Keratinocyte (primary cell): ENCODE results near the gene C10orf53. TPM values are rescaled to one million over a fixed set of nuclear protein-coding genes. Genes with fewer than 3 reads are reported as not detected.
A peak's percentile ranks its signal among the peaks of the same experiment; 100 is the strongest.

ENCODE experiments used
- DNase-seq: peaks from one replicate; pipeline ENCODE4 v3.0.0-alpha.2; 2011; ENCODE audit warnings: low read depth, missing footprints, low spot score
- FAIRE-seq: peaks from 2 replicates; lab custom pipeline; 2011; peaks lifted over from hg19 to GRCh38; lab: Jason Lieb, UNC
- H2AFZ ChIP-seq: 2 replicates; pipeline ENCODE4 v1.6.0; 2012; ENCODE audit warnings: low read length, control low read depth, inconsistent platforms; ENCODE audit not compliant: control insufficient read depth
- H3K27ac ChIP-seq: 2 replicates; pipeline ENCODE4 v1.5.1; 2011; ENCODE audit warnings: low read length; ENCODE audit not compliant: control insufficient read depth, insufficient read depth
- H3K27me3 ChIP-seq: 3 replicates; pipeline ENCODE4 v1.6.0; 2011; ENCODE audit warnings: low read length; ENCODE audit not compliant: control insufficient read depth, insufficient read depth; ENCODE audit errors: extremely low read depth
- H3K36me3 ChIP-seq, 2 experiments: 2 replicates in 1 of 2; 3 replicates in 1 of 2; pipeline ENCODE4 v1.5.1; 2011; ENCODE audit warnings: low read length in 2 of 2, mild to moderate bottlenecking in 1 of 2; ENCODE audit not compliant: control insufficient read depth in 2 of 2, insufficient read depth in 2 of 2; ENCODE audit errors: extremely low read depth in 1 of 2
- H3K4me1 ChIP-seq: 3 replicates; pipeline ENCODE4 v1.5.1; 2011; ENCODE audit warnings: low read length; ENCODE audit not compliant: control insufficient read depth, insufficient read depth; ENCODE audit errors: extremely low read depth
- H3K4me2 ChIP-seq: 3 replicates; pipeline ENCODE4 v1.6.0; 2011; ENCODE audit warnings: low read depth, low read length; ENCODE audit not compliant: control insufficient read depth, insufficient read depth; ENCODE audit errors: extremely low read depth
- H3K4me3 ChIP-seq, 3 experiments: fragments of 200-600 bp in 1 of 3; sonication (generic) in 1 of 3; 2 replicates in 2 of 3; 3 replicates in 1 of 3; pipeline ENCODE4 v1.5.1; 2011 to 2016; ENCODE audit warnings: low read length in 3 of 3, mild to moderate bottlenecking in 3 of 3, control low read depth in 2 of 3, inconsistent platforms in 1 of 3, low read depth in 1 of 3, mixed read lengths in 1 of 3, mixed run types in 1 of 3, moderate library complexity in 1 of 3; ENCODE audit not compliant: control insufficient read depth in 2 of 3, insufficient read depth in 2 of 3; ENCODE audit errors: extremely low read depth in 1 of 3
- H3K79me2 ChIP-seq: 2 replicates; pipeline ENCODE4 v1.6.0; 2012; ENCODE audit warnings: low read length; ENCODE audit not compliant: control insufficient read depth, insufficient read depth
- H3K9ac ChIP-seq: 3 replicates; pipeline ENCODE4 v1.6.0; 2011; ENCODE audit warnings: low read length; ENCODE audit not compliant: control insufficient read depth, insufficient read depth; ENCODE audit errors: extremely low read depth
- H3K9me1 ChIP-seq: 3 replicates; pipeline ENCODE4 v1.6.0; 2011; ENCODE audit warnings: low read length; ENCODE audit not compliant: control insufficient read depth, insufficient read depth; ENCODE audit errors: extremely low read depth
- H3K9me3 ChIP-seq: 2 replicates; pipeline ENCODE4 v1.5.1; 2012; ENCODE audit warnings: low read depth, low read length; ENCODE audit not compliant: control insufficient read depth
- H4K20me1 ChIP-seq: 3 replicates; pipeline ENCODE4 v1.6.0; 2011; ENCODE audit warnings: low read length; ENCODE audit not compliant: control insufficient read depth, insufficient read depth; ENCODE audit errors: extremely low read depth
- EZH2 ChIP-seq: IDR thresholded peaks from one replicate; pipeline ENCODE4 v1.6.1; 2012; ENCODE audit warnings: inconsistent platforms, mild to moderate bottlenecking, low read length, moderate library complexity
- dilution Hi-C: fragments of 300-500 bp; cut with MboI; formaldehyde crosslinking; loops from one replicate; pipeline ENCODE4 v1.7.0; 2020; ENCODE audit warnings: low sequenced_read_pairs; ENCODE audit not compliant: extremely low pct_ligation_motif_present
- polyA plus RNA-seq, 5 experiments: library from polyadenylated mRNA; depleted of rRNA in 3 of 5; stranded (reverse) in 3 of 5; stranded (forward) in 1 of 5; unstranded in 1 of 5; fragments of >200 nt; gene quantifications; 1 replicate in 1 of 5; 2 replicates in 3 of 5; 3 replicates in 1 of 5; pipeline versions ENCODE4 v1.2.1 to v1.2.3, GENCODE V29; 2011 to 2012; ENCODE audit warnings: missing spikeins in 2 of 5, low read depth in 1 of 5, low replicate concordance in 1 of 5
- TF ChIP-seq, protein P1 (sequence below), 3 experiments: IDR thresholded peaks in 1 of 3; conservative IDR thresholded peaks in 1 of 3; optimal IDR thresholded peaks in 1 of 3; 2 replicates in 2 of 3; 3 replicates in 1 of 3; pipeline versions ENCODE3 to v1.5.1; 2011; ENCODE audit warnings: low read length in 3 of 3, mild to moderate bottlenecking in 3 of 3, moderate library complexity in 2 of 3, control low read depth in 1 of 3, inconsistent platforms in 1 of 3; ENCODE audit not compliant: insufficient read depth in 2 of 3; ENCODE audit errors: extremely low read depth in 1 of 3

The C10orf53 gene
- polyA plus RNA-seq, 1 donor (not counting 4 experiments of a cell fraction or from before 2014, with no cell fraction given): not detected

DNA sequence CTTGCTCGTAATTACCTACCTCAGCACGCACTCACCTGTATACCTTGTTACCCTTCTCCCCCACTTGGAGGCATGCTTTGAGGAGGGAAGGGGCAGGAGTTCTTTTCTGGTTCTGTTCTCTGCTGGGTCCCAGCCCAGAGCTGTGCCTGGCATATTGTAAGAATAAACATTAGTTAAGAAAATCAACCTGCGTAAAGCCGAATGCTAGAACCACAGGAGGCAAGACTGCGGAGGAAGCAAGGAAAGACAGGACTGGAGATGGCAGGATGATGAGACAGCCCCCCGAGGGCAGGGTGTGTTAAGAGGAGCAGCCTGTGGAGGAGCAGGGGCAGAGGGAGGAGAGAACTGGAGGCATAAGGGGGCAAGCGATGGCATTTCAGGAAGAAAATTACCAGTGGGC, 9.5 kb downstream of the C10orf53 start:
- H2AFZ ChIP-seq: no peak overlapping the region
- peak overlapping the region; percentile 12 for H3K4me2 ChIP-seq
- H4K20me1 ChIP-seq: no peaks in the 10 kb centered on the region
- DNase-seq: no peak
- dilution Hi-C loops: no loop called here
- no peaks in the 10 kb centered on the region for H3K36me3 ChIP-seq
- H3K4me1 ChIP-seq: peaks cover 7% of the 10 kb centered on the region
- H3K9ac ChIP-seq: no peak overlapping the region
- H3K9me3 ChIP-seq: no peaks in the 10 kb centered on the region
- H3K27me3 ChIP-seq: peaks cover 43% of the 10 kb centered on the region
- H3K79me2 ChIP-seq: no peaks in the 10 kb centered on the region
- no peak overlapping the region for H3K27ac ChIP-seq
- no peak overlapping the region for H3K4me3 ChIP-seq
- no peak for FAIRE-seq
- H3K9me1 ChIP-seq: no peaks in the 10 kb centered on the region
- TF ChIP-seq, protein P1, sequence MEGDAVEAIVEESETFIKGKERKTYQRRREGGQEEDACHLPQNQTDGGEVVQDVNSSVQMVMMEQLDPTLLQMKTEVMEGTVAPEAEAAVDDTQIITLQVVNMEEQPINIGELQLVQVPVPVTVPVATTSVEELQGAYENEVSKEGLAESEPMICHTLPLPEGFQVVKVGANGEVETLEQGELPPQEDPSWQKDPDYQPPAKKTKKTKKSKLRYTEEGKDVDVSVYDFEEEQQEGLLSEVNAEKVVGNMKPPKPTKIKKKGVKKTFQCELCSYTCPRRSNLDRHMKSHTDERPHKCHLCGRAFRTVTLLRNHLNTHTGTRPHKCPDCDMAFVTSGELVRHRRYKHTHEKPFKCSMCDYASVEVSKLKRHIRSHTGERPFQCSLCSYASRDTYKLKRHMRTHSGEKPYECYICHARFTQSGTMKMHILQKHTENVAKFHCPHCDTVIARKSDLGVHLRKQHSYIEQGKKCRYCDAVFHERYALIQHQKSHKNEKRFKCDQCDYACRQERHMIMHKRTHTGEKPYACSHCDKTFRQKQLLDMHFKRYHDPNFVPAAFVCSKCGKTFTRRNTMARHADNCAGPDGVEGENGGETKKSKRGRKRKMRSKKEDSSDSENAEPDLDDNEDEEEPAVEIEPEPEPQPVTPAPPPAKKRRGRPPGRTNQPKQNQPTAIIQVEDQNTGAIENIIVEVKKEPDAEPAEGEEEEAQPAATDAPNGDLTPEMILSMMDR (optimal IDR thresholded peaks at IDR 0.05 in 1 of 3, IDR thresholded peaks at IDR 0.05 in 1 of 3, conservative IDR thresholded peaks at IDR 0.05 in 1 of 3; ENCODE audit: extremely low read depth in 1 of 3, insufficient read depth in 2 of 3, low read length in 3 of 3): no peak
- peak; percentile 23 for TF ChIP-seq EZH2

GRCh38 chr10:49689882-49690510, 10.5 kb downstream of the C10orf53 start:
- dilution Hi-C loops: no loop called here
- TF ChIP-seq, protein P1 (optimal IDR thresholded peaks at IDR 0.05 in 1 of 3, IDR thresholded peaks at IDR 0.05 in 1 of 3, conservative IDR thresholded peaks at IDR 0.05 in 1 of 3; ENCODE audit: extremely low read depth in 1 of 3, insufficient read depth in 2 of 3, low read length in 3 of 3): no peak
- TF ChIP-seq EZH2: no peak
- H3K79me2 ChIP-seq: no peaks in the 10 kb centered on the region
- H3K4me1 ChIP-seq: peaks cover 7% of the 10 kb centered on the region
- no peak overlapping the region for H3K9ac ChIP-seq
- H4K20me1 ChIP-seq: no peaks in the 10 kb centered on the region
- no peak overlapping the region for H3K4me3 ChIP-seq
- no peak overlapping the region for H2AFZ ChIP-seq
- no peak for DNase-seq
- no peak overlapping the region for H3K4me2 ChIP-seq
- peaks cover 43% of the 10 kb centered on the region for H3K27me3 ChIP-seq
- no peak for FAIRE-seq
- H3K9me3 ChIP-seq: no peaks in the 10 kb centered on the region
- H3K27ac ChIP-seq: no peak overlapping the region
- H3K9me1 ChIP-seq: no peaks in the 10 kb centered on the region
- no peaks in the 10 kb centered on the region for H3K36me3 ChIP-seq
